Islet of Langerhans (tissue), 1 donor: ENCODE results near the gene PALD1.

Experiments
- FAIRE-seq: peaks from one replicate; lab custom pipeline; 2011; peaks lifted over from hg19 to GRCh38; lab: Jason Lieb, UNC

Gene PALD1

DNA sequence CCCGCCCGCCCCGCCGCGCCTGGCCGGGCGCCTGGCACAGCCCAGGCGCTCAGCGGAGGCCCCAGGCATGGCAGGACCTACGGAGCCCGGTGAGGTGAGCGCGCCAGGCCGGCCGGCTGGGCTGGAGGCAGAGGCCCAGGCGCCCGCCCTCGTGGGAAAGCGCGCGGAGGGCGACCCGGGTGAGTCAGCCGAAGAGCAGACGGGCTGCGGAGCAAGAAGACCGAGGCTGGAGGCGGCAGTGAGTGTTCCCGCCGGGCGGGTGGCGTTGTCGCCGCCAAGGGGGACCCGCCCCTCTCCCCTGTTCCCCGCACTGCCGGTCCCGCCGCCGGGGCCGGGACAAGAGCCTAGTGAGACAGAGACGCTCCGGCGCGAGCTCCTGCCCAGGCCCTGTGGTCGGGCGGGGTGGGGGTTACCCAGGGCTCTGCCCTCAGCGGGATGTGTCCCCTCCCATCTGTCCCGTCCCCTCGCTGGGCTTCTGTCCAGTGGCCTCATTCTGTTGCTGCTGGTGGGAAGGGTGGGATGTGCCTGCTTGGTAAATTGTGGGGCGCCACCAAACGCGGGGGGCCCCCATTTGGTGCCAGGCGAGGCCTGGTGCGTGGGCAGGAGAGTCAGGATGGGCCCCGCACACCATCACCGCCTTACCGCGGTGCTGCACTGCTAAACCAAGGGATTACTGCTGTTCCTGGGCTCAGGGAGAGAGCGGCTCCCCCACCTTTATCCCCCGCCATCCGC, 20.1 kb upstream of the PALD1 start:
- no peak for FAIRE-seq

DNA sequence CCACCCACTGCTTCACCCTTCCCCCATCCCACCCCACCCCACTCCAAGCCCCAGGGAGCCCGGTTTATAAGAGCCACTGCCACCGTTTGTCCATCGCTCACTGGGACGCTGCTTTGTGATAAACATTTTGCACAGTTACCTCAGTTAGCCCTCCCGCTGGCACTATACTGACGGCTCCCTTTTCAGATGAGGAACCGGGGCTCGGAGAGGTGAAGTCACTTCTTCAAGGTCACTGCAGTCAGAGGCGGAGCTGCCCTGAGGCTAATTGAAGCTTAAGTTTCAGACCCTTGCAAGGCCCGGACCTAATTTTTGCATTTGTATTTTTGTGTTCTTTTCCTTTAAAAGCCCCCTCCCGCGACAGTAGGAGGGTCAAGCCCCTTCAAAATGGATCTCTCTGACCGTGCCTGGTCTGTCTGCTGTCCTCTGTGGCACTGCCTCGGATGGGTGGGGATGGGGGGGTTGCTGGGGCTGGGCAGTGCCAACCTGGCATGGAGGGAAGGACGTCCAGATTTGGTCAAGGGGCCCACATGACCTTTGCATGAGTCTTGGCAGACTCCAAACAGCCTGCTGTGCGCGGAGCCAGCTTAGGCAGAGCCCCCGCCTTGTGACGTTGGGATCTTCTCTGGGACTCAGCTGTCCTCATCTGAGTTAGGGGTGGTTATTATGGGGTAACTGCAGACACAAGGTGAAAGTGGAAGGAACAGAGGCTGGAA, 19.4 kb upstream of the PALD1 start:
- FAIRE-seq = no peak

- FAIRE-seq = no peak
Measured at GRCh38 chr10:70459774-70460490, 18.6 kb upstream of the PALD1 start.

- FAIRE-seq = no peak
Measured at GRCh38 chr10:70461397-70462348, 16.9 kb upstream of the PALD1 start.

- no peak for FAIRE-seq
Measured at GRCh38 chr10:70462349-70462984, 16.1 kb upstream of the PALD1 start.

DNA sequence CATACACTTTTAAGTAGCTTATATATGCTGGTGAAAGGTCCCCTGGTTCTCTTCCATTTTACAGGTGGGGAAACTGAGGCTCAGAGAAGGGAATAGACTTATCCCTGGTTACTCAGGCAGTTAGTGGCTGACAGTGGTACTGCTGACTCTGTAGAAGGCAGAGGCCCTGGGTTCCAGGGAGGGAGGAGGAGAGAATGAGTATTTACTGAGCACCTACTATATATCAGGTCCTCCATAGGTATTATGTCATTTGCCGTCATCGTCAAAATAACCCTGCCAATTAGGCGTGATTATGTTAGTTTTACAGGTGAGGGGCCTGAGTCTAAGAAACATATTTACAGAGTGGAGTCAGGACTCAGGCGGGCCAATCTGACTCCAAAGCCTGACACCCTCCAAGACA, 13.3 kb upstream of the PALD1 start:
- FAIRE-seq = no peak

GRCh38 chr10:70465832-70466231, 12.7 kb upstream of the PALD1 start:
- no peak for FAIRE-seq

DNA sequence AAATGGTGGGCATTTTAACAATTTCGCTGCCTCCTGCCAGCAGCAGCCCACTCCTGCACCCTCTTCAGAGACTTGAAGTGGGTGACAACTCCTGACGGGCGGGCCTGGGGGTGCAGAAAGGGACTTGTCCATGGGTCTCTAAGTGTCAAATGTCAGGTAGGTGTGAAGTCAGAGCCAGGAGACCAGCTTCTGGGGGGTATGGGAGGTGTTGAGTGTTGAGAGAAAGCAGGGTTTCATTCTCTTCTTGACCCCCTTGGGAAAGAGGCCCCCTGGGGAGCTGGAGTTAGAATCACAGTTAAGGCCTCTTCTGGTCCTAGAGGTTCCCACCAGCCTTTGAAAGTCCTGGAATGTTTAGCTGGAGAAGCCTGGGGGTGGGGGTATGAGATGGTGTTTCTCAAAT, 11.6 kb upstream of the PALD1 start:
- no peak for FAIRE-seq

DNA sequence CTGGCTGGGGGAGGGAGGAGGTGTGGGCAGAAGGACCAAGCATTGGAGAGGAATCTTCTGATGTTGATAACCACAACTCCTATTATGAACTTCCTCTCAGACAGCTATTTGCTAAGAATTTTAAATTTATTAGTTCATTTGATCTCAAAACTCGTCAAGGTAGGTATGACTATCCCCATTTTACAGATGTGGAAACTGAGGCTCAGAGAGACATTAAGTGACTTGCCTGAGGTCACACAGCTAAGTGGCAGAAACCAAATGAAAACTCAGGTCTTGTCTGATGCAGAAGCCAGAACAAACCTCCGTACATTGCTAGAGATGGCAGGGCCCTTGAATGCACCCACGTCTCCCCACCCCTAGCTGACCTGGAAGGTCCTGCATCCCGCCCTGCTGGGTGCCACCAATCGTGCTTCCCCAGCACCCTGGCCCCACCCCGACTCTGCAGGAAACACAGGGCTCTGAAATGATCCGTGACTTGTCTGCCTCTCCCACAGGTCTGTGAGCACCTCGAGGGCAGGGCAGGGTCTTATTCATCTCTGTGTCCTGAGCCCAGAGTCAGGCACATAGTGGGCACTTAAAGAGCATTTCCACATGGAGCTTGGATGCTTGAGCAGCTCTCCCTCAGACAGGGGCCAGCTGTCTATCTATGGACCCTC, 5.6 kb upstream of the PALD1 start:
- FAIRE-seq = no peak

- no peak for FAIRE-seq
Measured at GRCh38 chr10:70474780-70475179, 3.8 kb upstream of the PALD1 start.

GRCh38 chr10:70475661-70476060, 2.9 kb upstream of the PALD1 start:
- no peak for FAIRE-seq

DNA sequence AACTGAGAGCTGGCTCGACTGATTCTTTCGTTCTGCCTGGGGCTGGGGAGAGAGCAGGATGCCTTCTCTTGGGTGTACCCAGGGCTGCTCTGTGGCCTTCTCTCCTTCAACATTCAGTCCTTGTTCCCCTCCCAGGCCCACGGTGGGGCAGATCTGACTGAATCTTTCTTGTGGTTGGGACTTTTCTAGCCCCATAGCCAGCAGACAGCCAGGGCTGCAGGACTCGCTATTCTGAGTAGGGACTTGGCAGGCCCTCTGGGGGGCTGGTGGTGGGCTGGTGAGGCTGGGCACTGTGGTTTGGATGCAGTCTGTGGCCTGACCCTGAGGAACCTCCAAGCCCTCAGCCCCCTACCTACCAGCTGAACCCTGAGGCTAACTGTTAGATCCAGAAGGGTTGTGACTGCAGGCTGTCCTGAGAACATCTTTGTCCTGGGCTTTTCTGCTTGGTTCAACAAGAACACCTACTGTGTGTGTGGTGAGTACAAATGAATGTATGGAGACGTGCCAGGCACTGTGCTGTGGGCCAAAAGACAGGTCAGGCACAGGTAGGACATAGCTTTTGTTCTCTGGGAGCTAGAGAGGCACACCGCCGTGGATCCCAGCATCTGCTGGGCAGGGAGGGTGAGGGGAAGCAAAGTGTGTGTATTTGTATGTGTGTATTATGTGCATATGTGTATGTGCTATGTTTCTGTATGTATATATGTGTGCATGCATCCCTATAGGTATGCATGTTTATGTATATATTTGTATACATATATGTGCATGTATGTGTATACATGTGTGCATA, 2.1 kb upstream of the PALD1 start:
- FAIRE-seq = no peak

DNA sequence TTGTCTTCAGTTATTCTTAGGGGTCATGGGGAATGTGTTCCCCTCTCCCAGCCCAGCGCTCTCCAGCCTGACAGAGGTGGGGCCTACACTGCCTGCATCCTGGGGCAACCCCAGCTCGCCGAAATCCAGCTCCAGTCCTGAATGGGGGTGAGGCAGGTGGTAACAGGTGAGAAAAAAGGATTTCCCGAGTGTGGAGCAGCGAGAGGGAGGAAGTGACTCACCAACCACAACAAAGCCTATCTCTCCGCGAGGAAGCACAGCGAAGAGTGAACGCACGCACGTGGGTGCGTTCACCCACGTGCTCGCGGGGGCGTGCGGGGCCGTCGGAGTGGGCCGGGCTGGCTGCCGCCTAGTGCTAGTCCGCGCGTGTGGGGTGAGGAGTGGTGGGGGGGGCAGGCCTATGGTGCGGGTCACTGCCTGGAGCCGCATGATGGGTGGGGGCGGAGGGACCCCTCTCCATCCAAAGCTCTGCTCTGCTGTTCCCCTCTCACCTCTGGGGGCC, 855 bp upstream of the PALD1 start:
- no peak for FAIRE-seq

- no peak for FAIRE-seq
Measured at GRCh38 chr10:70479165-70479581, 606 bp downstream of the PALD1 start.

- FAIRE-seq = no peak
Measured at GRCh38 chr10:70479626-70480238, 1.2 kb downstream of the PALD1 start.

DNA sequence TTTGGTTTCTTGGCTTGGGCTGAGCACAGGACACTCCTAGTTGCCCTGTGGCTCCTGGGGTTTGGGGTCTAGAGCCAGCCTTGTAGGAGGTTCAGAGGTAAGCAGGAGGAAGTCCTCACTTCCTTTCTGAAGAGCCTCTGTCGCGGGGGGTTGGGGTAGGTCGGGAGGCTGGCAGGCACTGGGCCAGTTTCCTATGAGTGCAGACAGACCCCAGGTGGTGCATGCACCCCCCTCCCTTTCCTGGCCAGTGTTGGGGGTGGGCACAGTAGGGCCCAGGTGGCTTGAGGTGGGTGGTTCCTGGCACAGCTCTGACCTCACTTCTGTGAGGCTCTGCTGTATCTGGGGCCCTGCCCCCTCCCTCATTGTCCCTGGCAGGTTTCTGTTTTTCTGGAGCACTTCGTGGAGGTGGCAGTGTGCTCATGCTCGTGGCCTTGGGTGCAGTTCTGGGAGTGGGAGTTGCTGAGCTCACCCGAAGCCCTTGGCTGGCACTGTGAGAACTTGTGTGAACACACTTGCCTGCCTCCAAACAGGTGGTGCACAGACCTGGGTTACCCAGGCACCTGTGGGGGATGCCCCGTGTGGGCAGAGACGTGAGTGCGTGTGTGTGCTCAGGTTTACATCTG, 1.8 kb downstream of the PALD1 start:
- FAIRE-seq = no peak

- no peak for FAIRE-seq
Measured at GRCh38 chr10:70481105-70481504, 2.5 kb downstream of the PALD1 start.

DNA sequence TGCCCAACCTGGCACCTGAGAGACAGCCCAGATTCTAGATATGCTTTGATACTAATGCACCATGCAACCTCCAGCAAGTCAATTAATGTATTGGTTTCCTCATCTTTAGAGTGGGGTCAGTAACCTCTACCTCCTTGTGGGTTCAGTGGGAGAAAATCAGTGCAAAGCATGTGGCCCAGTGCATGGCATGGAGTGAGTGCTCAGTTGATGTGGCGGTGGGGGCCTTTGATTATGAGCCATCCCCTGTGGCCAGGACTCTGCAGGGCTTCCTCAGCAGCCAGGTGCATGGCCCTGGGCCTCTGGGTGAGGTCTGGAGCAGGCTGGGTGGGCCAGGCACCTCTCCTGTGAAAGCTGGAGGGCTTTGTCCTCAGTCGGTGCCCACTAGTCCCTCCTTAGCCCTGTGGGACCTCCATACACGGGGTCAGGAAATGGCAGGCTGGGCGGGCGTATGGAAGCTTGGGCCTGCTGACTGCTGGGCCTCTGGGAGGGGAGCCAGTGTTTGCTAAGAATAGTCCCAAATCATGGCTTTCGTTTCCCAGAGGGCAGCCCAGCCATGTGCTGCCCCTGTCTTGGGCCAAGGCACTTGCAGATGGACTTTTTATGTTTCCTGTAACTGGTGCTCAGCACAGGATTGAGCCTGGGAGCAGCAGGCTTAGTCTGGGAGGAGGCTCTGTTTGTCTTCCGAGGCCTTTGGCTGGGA, 3.4 kb downstream of the PALD1 start:
- FAIRE-seq = no peak
